ENCODE results near the gene IL36A.

DNA sequence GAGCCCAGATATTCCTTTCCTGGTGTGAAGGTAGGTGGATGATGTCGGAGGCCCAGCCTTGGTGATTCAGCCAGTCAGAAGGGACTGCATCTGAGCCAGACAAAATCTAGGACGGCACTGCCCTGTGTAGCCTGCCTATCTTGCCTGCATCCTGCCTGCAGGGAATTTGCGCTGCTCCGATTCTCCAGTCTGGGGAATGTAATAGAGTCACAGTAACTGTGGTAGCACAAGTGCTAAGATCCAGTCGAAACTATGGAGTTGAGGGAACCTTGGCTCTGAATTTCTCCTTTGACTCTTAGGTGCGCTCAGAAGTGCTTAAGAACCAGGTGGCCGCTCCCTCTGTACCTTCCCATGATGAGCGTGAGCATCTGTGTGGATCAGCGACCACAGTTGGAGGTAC is 31.5 kb downstream of the IL36A start:
- TF ChIP-seq, protein P1, sequence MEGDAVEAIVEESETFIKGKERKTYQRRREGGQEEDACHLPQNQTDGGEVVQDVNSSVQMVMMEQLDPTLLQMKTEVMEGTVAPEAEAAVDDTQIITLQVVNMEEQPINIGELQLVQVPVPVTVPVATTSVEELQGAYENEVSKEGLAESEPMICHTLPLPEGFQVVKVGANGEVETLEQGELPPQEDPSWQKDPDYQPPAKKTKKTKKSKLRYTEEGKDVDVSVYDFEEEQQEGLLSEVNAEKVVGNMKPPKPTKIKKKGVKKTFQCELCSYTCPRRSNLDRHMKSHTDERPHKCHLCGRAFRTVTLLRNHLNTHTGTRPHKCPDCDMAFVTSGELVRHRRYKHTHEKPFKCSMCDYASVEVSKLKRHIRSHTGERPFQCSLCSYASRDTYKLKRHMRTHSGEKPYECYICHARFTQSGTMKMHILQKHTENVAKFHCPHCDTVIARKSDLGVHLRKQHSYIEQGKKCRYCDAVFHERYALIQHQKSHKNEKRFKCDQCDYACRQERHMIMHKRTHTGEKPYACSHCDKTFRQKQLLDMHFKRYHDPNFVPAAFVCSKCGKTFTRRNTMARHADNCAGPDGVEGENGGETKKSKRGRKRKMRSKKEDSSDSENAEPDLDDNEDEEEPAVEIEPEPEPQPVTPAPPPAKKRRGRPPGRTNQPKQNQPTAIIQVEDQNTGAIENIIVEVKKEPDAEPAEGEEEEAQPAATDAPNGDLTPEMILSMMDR (IDR thresholded peaks at IDR 0.05; ENCODE audit: low read length): no peak
- no peak for TF ChIP-seq EZH2 (IDR thresholded peaks at IDR 0.05; ENCODE audit: borderline replicate concordance, low read length)
